ENCODE results near the gene SRMS.

GRCh38 chr20:63574156-63574828 is 26.7 kb upstream of the SRMS start, which contains the start of gene HELZ2:
- TF ChIP-seq POLR2A (IDR thresholded peaks at IDR 0.05) (no peak), EP300 (IDR thresholded peaks at IDR 0.05) (peak in 1 of 2 donors; percentile 55), CTCF (IDR thresholded peaks at IDR 0.05) (no peak)
